NCI-H345 treated with DMSO at 0.1 percent for 48 hours (cell line): Measurements from ENCODE around the gene SMIM14.
"Not testable (repeated sequence)": the region's sequence is repeated elsewhere in the genome, so short reads cannot be mapped to it uniquely, and the experiment has no call there.

Experiments
- DNase-seq: peaks from one replicate; lab custom pipeline; 2025; ENCODE audit not compliant: unreplicated experiment; lab: John Stamatoyannopoulos, UW

SMIM14 gene

DNA sequence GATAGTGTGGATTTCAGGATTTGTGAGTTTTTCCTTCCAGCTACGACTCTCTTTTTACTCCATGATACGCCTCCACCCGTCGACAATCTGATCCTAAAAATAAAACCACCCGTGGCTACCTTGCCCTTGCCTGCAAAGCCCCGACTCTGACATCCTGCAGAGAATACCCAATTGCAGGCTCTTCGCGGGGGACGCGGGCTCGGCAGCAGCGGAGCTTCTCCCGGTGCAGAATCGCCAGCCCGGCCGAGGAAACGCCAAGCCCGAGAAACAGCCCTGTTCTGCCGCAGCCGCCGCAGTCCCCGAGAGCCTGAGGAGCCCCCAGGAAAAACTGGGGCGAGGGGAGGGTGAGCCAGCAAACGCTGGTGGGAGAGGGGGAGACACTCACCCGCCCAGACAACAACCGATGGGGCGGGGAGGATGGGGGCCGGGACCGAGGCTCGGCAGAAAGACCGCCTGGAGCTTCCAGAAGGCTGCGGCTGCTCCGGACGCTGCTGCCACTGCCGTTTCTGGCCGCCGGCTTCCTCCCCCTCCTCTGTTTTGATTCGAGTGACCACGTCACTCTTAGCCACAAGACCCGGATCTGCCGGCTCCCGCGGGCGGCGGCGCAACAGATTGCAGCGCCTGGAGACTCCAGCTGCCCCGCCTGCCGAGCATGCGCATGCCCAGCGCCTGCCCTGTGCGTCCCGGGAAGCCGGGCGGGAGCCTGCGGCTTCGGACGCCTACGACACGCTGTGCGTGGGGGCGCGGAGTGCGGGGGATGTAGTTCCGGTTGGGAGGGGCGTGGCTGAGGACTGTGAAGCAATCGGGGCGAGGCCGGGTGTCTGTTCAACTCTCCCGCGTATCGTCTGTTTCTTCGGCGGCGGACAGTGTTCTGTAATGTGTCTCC is at the start of gene SMIM14:
Gene SMIM14, minus strand, starts transcription at position 512 of the 886 bp plus-strand sequence. CDS start 33,720 bp downstream, outside the sequence.
- peak; percentile 79 for DNase-seq

GRCh38 chr4:39687014-39687413 is 48.3 kb upstream of the SMIM14 start:
- no peak for DNase-seq

DNA sequence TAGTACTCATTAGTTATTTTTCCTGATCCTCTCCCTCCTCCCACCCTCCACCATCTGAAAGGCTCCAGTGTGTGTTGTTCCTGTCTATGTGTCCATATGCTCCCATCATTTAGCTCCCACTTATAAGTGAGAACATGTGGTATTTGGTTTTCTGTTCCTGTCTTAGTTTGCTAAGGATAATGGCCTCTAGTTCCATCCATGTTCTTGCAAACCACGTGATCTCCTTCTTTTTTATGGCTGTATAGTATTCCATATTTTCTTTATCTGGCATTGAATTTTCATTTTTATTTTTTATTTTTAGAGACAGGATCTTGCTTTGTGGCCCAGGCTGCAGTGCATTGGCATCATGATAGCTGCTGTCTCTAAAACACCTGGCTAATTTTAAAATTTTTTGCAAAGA is 47.3 kb upstream of the SMIM14 start:
- no peak for DNase-seq

DNA sequence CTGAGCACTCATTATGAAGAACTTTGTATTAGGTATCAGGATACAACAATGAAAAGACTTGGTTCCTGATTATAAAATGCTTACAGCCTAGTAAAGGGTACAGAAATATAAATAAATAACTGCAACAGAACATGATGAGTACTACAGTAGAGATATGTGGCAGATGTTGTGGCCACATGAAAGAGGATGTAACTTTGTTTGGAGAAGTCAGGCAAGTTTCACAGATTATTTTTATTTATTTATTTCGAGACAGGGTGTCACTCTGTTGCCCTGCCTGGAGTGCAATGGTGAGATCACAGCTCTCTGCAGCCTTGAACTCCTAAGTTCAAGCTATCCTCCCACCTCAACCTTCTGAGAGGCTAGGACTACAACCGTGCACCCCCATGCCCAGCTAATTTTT is 43.5 kb upstream of the SMIM14 start:
- DNase-seq, result no peak

DNA sequence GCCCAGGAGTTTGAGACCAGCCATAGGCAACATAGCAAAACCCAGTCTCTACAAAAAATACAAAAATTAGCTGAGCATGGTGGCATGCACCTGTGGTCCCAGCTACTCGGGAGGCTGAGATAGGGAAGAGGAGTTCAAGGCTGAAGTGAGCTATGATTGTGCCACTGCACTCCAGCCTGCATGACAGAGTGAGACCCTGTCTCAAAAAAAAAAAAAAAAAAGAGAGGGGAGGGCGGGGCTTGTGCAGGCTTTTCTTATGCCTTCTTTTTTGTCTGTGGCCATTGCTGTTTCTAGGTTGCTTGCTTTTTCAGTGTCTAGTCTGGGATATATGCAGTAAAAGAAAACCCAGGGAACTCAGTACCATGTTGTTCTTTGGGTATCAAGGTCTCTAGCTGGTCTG is 42.3 kb upstream of the SMIM14 start:
- DNase-seq, result not testable (repeated sequence)

GRCh38 chr4:39675681-39676080 is 37.0 kb upstream of the SMIM14 start:
- not testable (repeated sequence) for DNase-seq

DNA sequence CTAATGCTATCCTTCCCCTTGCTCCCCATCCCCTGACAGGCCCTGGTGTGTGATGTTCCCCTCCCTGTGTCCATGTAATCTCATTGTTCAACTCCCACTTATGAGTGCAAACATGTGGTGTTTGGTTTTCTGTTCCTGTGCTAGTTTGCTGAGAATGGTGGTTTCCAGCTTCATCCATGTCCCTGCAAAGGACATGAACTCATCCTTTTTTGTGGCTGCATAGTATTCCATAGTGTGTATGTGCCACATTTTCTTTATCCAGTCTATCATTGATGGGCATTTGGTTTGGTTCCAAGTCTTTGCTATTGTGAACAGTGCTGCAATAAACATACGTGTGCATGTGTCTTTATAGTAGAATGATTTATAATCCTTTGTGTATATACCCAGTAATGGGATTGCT is 31.6 kb upstream of the SMIM14 start:
- not testable (repeated sequence) for DNase-seq

DNA sequence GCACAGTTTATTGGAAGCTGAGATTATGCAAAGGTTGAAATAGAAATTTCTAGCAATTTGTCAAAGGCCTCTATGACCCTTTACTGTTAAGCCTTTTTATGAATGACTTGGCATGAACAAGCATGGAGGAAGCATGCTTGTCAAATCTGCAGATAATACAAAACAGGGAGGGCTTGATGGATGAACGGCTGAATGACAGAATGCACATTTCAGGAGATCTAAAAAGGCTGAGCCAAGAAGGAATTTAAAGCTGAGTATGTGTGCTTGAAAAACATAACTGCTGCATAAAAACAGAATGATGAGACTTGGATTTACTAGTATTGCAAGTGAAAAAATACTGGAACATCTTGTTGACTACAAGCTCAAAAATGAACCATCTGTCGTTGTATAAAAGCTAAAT is 30.2 kb upstream of the SMIM14 start:
- no peak for DNase-seq

GRCh38 chr4:39667706-39668105 is 29.0 kb upstream of the SMIM14 start:
- DNase-seq, result no peak

DNA sequence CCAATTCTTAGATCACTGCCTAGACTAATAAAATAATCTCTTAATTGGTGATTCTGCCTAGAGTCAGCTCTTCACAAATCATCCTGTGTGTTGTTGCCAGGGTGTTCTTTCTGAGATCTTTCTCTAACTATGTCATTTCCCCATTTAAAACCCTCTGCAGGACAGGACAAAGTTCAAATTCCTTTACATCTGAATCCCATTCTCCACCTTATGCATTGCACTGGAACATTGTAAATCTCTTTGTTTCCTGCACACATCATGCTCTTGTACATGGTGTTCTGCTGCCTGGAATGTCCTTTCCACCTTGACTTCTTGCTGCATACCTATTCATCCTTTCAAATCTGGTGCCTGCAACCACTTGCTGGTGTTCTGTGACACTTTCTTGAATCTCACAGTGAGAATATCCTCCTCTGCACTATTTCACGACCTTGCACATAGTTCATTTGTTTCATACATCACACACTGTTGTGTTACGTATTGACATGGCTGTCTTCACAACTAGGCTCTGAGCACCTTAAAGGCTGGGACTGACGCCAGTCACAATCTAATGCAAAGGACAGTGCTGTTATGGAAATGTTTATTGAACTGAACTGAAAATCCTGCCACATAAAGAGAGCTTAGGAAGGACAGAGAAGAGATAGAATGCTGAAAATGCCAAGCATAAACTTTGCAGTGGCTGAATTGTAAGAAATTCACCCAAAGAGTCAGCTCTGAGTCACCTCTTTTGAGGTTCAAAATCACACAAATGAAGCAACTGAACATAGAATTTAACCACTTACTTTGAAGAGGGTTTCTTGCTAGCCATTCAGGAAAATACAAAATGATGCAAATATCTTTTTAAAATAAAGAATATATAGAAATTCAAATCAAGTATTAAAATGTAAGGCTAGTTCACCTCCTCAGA is 26.4 kb upstream of the SMIM14 start:
- no peak for DNase-seq

- DNase-seq, result no peak
Observed at GRCh38 chr4:39662683-39663082, 24.0 kb upstream of the SMIM14 start.

- no peak for DNase-seq
Observed at GRCh38 chr4:39660757-39661156, 22.1 kb upstream of the SMIM14 start.

- no peak for DNase-seq
Observed at GRCh38 chr4:39660045-39660444, 21.4 kb upstream of the SMIM14 start.

DNA sequence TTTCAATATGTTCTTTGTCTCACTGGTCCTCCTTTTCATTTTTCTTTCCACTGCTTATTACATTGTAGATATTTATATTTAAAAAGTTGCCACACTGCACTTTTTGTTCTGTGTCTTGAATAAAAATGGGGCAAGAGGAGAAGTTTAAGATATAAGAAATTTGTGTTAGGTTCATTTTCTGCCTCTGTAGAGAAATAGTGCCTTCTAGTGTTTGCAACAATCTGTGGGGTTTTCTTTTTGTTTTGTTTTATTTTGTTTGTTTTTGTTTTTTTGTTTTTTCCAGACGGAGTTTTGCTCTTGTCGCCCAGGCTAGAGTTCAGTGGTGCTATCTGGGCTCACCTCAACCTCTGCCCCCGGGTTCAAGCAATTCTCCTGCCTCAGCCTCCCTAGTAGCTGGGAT is 20.1 kb upstream of the SMIM14 start:
- DNase-seq, result no peak

GRCh38 chr4:39657465-39657864 is 18.8 kb upstream of the SMIM14 start:
- DNase-seq, result no peak

- DNase-seq, result not testable (repeated sequence)
Observed at GRCh38 chr4:39656638-39657037, 18.0 kb upstream of the SMIM14 start.

GRCh38 chr4:39655876-39656275 is 17.2 kb upstream of the SMIM14 start:
- DNase-seq, result no peak

DNA sequence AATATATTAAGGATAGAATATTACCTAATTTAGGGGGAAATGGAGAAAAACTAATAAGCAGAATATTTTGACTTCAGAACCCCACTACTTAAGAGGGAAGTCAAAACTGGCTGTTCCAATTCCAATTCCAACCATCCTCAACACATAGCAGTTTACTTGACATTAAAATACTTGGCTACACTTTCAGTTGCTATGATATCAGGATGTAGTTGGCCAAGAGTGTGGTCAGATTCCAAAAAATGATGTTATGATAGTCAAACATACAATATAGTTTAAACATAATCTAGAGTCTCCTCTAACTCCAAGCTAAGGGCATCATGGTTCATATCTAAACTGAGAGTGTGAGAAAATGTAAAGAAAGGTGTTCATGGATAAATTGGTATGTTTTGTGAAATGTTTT is 16.5 kb upstream of the SMIM14 start:
- DNase-seq, result no peak

GRCh38 chr4:39651586-39651985 is 12.9 kb upstream of the SMIM14 start:
- not testable (repeated sequence) for DNase-seq

GRCh38 chr4:39649639-39650265 is 11.1 kb upstream of the SMIM14 start:
- no peak for DNase-seq

DNA sequence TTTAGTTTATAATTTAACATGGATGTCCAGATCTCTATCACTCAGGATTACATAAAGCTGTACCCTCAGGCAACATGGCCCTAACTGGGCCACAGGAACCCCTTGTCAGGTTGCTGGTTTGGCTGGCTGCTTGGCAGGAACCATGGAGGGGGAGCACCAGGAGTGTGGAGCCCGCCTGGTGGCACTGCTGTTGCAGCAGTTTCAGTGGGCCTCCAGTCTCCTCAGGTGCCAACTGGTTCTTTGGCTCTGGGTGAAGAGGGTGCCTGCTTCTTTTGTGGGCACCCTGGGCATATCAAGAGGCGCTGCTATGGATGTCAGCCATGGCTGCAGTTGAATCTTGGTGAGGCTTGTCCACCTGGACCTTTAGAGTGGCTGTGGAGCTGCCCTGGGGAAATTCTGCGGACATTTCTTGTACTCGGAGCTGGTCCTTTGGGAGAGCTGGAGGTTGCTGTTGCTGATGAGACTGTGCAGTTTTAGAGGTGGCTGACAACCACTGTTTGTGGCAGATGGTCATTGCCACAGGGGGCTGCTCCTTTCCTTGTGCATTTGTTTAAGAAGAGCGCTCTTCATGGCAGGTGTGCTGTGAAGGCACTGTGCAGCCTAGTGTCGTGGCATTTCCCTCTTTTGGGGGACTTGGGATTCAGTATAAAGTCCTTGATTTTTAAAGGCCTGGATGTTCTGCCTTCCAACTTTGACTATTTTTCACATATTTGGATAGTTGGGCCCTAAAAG is 10.3 kb upstream of the SMIM14 start:
- no peak for DNase-seq
